ENCODE measurements around the gene GORASP2.

The GORASP2 gene

GRCh38 chr2:170942615-170943014 is 13.6 kb downstream of the GORASP2 start:
- TF ChIP-seq CTCF (IDR thresholded peaks at IDR 0.05; ENCODE audit: low read length) (no peak), EZH2 (optimal IDR thresholded peaks at IDR 0.05; ENCODE audit: low read depth, low read length) (no peak), EZH2phosphoT487 (IDR thresholded peaks at IDR 0.05; ENCODE audit: low read length) (no peak)
- no peak overlapping the region for H3K9ac ChIP-seq (ENCODE audit: low read length)
- no peak overlapping the region for H2AFZ ChIP-seq (ENCODE audit: low read length)
- H3F3A ChIP-seq (ENCODE audit: insufficient read depth, low read length): no peaks in the 10 kb centered on the region
- H3K4me3 ChIP-seq (ENCODE audit: low read length): no peak overlapping the region
- H3K9me2 ChIP-seq (replicated peaks; ENCODE audit: insufficient read depth, low read length): no peaks in the 10 kb centered on the region
- no peaks in the 10 kb centered on the region for H3K4me1 ChIP-seq (ENCODE audit: low read length)
- no peak overlapping the region for H3K27ac ChIP-seq (ENCODE audit: low read length)
- H3K4me2 ChIP-seq (ENCODE audit: low read depth, low read length): no peak overlapping the region
- peaks cover 81% of the 10 kb centered on the region for H4K20me1 ChIP-seq (ENCODE audit: insufficient read depth, low read length)
- no peak for DNase-seq
- H3K79me2 ChIP-seq (ENCODE audit: low read length): peaks cover 100% of the 10 kb centered on the region
- H3K36me3 ChIP-seq (replicated peaks; ENCODE audit: insufficient read depth, low read length): no peaks in the 10 kb centered on the region; the same call in 1 of the 2 replicates
- H3K9me3 ChIP-seq (replicated peaks; ENCODE audit: insufficient read depth, low read length): no peaks in the 10 kb centered on the region
- H3K27me3 ChIP-seq (replicated peaks; ENCODE audit: insufficient read depth, low read length): no peaks in the 10 kb centered on the region

- Histone ChIP-seq H3K4me3 (ENCODE audit: low read length) (no peak overlapping the region), H3K36me3 (replicated peaks; ENCODE audit: insufficient read depth, low read length) (no peaks in the 10 kb centered on the region; the same call in 1 of the 2 replicates), H3K9ac (ENCODE audit: low read length) (no peak overlapping the region), H3K27me3 (replicated peaks; ENCODE audit: insufficient read depth, low read length) (no peaks in the 10 kb centered on the region), H3K9me3 (replicated peaks; ENCODE audit: insufficient read depth, low read length) (no peaks in the 10 kb centered on the region), H2AFZ (ENCODE audit: low read length) (no peak overlapping the region), H3K27ac (ENCODE audit: low read length) (no peak overlapping the region), H3K9me2 (replicated peaks; ENCODE audit: insufficient read depth, low read length) (no peaks in the 10 kb centered on the region), H3K4me2 (ENCODE audit: low read depth, low read length) (no peak overlapping the region), H4K20me1 (ENCODE audit: insufficient read depth, low read length) (peaks cover 80% of the 10 kb centered on the region), H3F3A (ENCODE audit: insufficient read depth, low read length) (no peaks in the 10 kb centered on the region), H3K4me1 (ENCODE audit: low read length) (no peaks in the 10 kb centered on the region), H3K79me2 (ENCODE audit: low read length) (peaks cover 100% of the 10 kb centered on the region)
- no peak for DNase-seq
- TF ChIP-seq EZH2phosphoT487 (IDR thresholded peaks at IDR 0.05; ENCODE audit: low read length): no peak
- TF ChIP-seq CTCF (IDR thresholded peaks at IDR 0.05; ENCODE audit: low read length): no peak
- TF ChIP-seq EZH2 (optimal IDR thresholded peaks at IDR 0.05; ENCODE audit: low read depth, low read length): no peak
These were observed 14.0 kb downstream of the GORASP2 start for GRCh38 chr2:170943041-170943440.

GRCh38 chr2:170943596-170943995 is 14.5 kb downstream of the GORASP2 start:
- Histone ChIP-seq H4K20me1 (ENCODE audit: insufficient read depth, low read length) (peaks cover 74% of the 10 kb centered on the region), H3K36me3 (replicated peaks; ENCODE audit: insufficient read depth, low read length) (no peaks in the 10 kb centered on the region; the same call in 1 of the 2 replicates)
- TF ChIP-seq EZH2 (optimal IDR thresholded peaks at IDR 0.05; ENCODE audit: low read depth, low read length): no peak
- TF ChIP-seq EZH2phosphoT487 (IDR thresholded peaks at IDR 0.05; ENCODE audit: low read length): no peak
- no peak for TF ChIP-seq CTCF (IDR thresholded peaks at IDR 0.05; ENCODE audit: low read length)

More at GRCh38 chr2:170943596-170943995, 14.5 kb downstream of the GORASP2 start:
- Histone ChIP-seq H3K27ac (ENCODE audit: low read length) (no peak overlapping the region), H2AFZ (ENCODE audit: low read length) (no peak overlapping the region), H3F3A (ENCODE audit: insufficient read depth, low read length) (no peaks in the 10 kb centered on the region), H3K4me2 (ENCODE audit: low read depth, low read length) (no peak overlapping the region), H3K27me3 (replicated peaks; ENCODE audit: insufficient read depth, low read length) (no peaks in the 10 kb centered on the region), H3K4me3 (ENCODE audit: low read length) (no peak overlapping the region), H3K9ac (ENCODE audit: low read length) (no peak overlapping the region), H3K4me1 (ENCODE audit: low read length) (no peaks in the 10 kb centered on the region), H3K79me2 (ENCODE audit: low read length) (peaks cover 97% of the 10 kb centered on the region), H3K9me3 (replicated peaks; ENCODE audit: insufficient read depth, low read length) (no peaks in the 10 kb centered on the region), H3K9me2 (replicated peaks; ENCODE audit: insufficient read depth, low read length) (no peaks in the 10 kb centered on the region)
- DNase-seq: no peak

Measured in MM.1S (cell line).